Hepatocyte (in vitro differentiated cells): ENCODE data around the gene ADIRF.

Experiments used
- CTCF ChIP-seq: fragments of 200-600 bp; sonication (generic); IDR thresholded peaks from 2 replicates; pipeline ENCODE4 v1.5.1; 2016; ENCODE audit warnings: antibody characterized with exemption, mild to moderate bottlenecking; ENCODE audit not compliant: poor library complexity
- EZH2 ChIP-seq: fragments of 200-600 bp; sonication (generic); IDR thresholded peaks from 2 replicates; pipeline ENCODE4 v1.6.1; 2016; ENCODE audit warnings: antibody characterized with exemption, mild to moderate bottlenecking, borderline replicate concordance

GRCh38 chr10:86943316-86944030 lies 24.8 kb upstream of the ADIRF start:
- no peak for TF ChIP-seq CTCF
- TF ChIP-seq EZH2, result no peak
